ENCODE data around the gene PTPRN2.
"Not testable (repeated sequence)": the region's sequence is repeated elsewhere in the genome, so short reads cannot be mapped to it uniquely, and the experiment has no call there.

The PTPRN2 gene

DNA sequence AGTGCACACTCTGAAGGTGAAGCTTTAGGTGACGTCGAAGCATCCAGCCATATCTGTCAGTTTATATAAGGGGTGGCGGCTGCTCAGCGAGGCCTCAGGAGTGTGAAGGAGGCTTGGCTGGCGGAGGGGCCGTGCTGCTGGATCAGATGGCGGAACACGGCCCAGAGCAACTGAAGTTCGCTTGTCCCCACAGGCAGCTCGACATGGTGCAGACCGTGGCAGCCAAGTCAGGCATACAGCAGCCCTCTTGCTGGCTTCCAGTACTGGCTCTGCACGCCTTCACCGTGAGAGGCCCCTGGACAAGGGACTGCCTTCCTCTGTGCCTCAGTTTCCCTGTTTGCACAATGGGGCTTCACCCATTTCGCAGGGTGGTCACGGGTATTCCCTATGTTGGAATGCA, 807.3 kb downstream of the PTPRN2 start:
- no peak for DNase-seq
- TF ChIP-seq, protein P1, sequence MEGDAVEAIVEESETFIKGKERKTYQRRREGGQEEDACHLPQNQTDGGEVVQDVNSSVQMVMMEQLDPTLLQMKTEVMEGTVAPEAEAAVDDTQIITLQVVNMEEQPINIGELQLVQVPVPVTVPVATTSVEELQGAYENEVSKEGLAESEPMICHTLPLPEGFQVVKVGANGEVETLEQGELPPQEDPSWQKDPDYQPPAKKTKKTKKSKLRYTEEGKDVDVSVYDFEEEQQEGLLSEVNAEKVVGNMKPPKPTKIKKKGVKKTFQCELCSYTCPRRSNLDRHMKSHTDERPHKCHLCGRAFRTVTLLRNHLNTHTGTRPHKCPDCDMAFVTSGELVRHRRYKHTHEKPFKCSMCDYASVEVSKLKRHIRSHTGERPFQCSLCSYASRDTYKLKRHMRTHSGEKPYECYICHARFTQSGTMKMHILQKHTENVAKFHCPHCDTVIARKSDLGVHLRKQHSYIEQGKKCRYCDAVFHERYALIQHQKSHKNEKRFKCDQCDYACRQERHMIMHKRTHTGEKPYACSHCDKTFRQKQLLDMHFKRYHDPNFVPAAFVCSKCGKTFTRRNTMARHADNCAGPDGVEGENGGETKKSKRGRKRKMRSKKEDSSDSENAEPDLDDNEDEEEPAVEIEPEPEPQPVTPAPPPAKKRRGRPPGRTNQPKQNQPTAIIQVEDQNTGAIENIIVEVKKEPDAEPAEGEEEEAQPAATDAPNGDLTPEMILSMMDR (IDR thresholded peaks at IDR 0.05): no peak
- no peak overlapping the region for H3K4me3 Mint-ChIP-seq
- H3K9me3 Mint-ChIP-seq: peaks cover 4% of the 10 kb centered on the region
- peaks cover 28% of the 10 kb centered on the region for H3K27me3 Mint-ChIP-seq (ENCODE audit: low read depth, poor library complexity)
- no peak overlapping the region for H3K27ac Mint-ChIP-seq
- H3K36me3 Mint-ChIP-seq (ENCODE audit: low read depth): no peaks in the 10 kb centered on the region
- H3K4me1 Mint-ChIP-seq: peaks cover 17% of the 10 kb centered on the region

DNA sequence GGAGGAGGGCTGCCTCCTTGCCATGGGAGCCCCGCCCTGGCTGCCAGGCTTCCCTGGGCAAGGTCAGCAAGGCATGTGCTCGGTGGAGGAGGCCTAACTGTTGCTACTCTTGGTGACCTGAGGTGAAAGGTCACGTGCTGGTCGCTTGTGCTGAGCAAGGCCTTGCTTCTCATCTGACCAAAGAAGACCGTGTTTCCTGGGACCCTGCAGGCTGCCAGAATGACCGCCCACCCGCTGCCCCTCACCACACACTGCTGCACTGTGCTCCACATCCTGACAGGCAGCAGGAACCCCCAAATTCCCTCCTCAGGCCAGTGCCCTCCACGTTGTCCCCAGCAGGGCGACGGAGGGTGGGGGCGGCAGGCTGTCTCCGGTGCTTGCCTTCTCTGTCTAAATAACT, 808.4 kb downstream of the PTPRN2 start:
- peaks cover 4% of the 10 kb centered on the region for H3K9me3 Mint-ChIP-seq
- no peaks in the 10 kb centered on the region for H3K36me3 Mint-ChIP-seq (ENCODE audit: low read depth)
- no peak overlapping the region for H3K27ac Mint-ChIP-seq
- peaks cover 39% of the 10 kb centered on the region for H3K27me3 Mint-ChIP-seq (ENCODE audit: low read depth, poor library complexity)
- no peak for DNase-seq
- H3K4me1 Mint-ChIP-seq: peaks cover 17% of the 10 kb centered on the region
- TF ChIP-seq, protein P1 (IDR thresholded peaks at IDR 0.05): no peak
- H3K4me3 Mint-ChIP-seq: no peak overlapping the region

DNA sequence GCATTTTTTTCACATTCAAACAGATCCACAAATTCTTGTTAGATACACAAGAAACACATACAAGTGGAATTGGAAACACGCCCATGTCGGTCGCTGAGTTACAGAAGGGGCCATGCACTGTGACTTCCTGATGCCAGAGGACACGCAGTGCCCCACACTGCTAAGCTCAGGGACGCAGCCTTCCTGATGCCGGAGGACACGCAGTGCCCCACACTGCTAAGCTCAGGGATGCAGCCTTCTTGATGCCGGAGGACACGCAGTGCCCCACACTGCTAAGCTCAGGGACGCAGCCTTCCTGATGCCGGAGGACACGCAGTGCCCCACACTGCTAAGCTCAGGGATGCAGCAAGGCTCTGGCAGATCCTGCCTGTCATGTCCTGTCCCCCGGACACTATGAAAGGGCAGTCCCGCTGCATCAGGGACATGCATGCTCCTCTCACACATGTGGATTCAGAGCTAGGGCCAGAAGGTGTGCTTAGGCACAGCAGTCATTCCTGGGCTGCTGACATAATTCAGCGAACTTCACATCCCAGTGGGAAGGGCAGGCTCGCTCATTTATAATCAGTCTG, 810.3 kb downstream of the PTPRN2 start:
- H3K27ac Mint-ChIP-seq: peak overlapping the region; percentile 0

DNA sequence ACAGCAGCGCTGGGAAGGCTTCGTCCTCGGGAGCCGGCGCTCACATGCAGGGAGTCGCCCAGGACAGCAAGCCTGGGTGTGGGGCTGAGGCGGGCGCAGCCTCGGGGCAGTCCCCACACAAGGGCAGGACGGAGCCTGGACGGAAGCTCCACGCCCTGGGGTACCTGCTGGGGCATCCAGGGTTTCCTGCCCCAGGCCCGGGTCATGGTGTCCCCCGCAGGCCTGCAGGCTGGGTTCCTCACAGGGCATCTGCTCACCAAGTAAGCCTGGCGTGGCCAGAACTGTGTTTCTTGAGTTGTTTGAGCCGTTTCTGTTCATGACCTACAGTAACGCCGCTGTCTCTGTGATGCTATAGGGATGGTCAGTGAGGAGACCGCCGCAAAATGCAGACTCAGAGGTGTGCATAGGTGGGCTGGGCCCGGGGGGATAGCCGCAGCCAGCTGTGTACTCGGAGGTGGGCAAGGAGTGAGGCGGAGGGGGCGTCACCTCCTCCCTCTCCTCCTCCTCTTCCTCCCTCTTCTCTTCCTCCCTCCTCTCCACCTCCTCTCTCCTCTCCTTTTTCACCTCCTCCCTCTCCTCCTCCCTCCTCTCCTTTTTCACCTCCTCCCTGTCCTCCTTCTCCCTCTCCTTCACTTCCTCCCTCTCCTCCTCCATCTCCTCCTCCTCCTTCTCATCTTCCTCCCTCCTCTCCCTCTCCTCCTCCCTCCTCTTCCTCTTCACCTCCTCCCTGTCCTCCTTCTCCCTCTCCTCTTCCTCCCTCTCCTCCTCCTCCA, 811.9 kb downstream of the PTPRN2 start:
- peaks cover 9% of the 10 kb centered on the region for H3K36me3 Mint-ChIP-seq (ENCODE audit: low read depth)
- TF ChIP-seq, protein P1 (IDR thresholded peaks at IDR 0.05): no peak
- H3K4me1 Mint-ChIP-seq: peaks cover 24% of the 10 kb centered on the region
- no peak overlapping the region for H3K27ac Mint-ChIP-seq
- H3K4me3 Mint-ChIP-seq: no peak overlapping the region
- peaks cover 19% of the 10 kb centered on the region for H3K9me3 Mint-ChIP-seq
- H3K27me3 Mint-ChIP-seq (ENCODE audit: low read depth, poor library complexity): peaks cover 40% of the 10 kb centered on the region
- no peak for DNase-seq

More for the DNA sequence above, 810.3 kb downstream of the PTPRN2 start:
- H3K4me3 Mint-ChIP-seq; H3K36me3 Mint-ChIP-seq (ENCODE audit: low read depth); DNase-seq; H3K9me3 Mint-ChIP-seq: not testable (repeated sequence)
- Mint-ChIP-seq H3K27me3 (ENCODE audit: low read depth, poor library complexity) (peaks cover 40% of the 10 kb centered on the region), H3K4me1 (peaks cover 25% of the 10 kb centered on the region)

DNA sequence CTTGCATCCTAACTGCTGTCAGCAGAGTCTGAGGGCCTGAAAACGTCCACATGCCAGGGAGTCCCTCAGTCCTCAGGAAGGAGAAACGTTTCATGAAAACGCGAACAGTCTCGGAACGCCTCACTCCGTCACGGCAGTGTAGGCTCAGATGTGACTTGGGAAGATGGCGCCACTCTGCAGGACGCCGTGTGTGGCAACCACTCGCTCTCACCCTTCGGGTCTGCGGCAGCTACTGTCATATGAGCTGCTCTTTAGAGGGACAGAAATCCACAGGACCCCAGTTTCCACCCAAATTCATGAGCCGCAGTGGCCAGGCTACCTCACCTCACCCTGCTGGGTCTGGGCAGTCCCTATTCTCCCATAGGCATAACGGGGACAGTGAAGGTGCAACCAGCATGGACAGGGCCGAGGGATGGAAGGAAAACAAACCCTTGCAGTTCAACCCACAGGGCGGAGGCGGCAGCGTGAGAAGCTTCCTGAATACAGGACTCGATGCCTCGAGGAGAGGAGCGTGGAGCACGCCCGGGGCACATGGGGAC, 812.5 kb downstream of the PTPRN2 start:
- Mint-ChIP-seq H3K4me3 (no peak overlapping the region), H3K27me3 (ENCODE audit: low read depth, poor library complexity) (peaks cover 44% of the 10 kb centered on the region), H3K36me3 (ENCODE audit: low read depth) (peaks cover 9% of the 10 kb centered on the region), H3K4me1 (peaks cover 20% of the 10 kb centered on the region), H3K9me3 (peaks cover 19% of the 10 kb centered on the region), H3K27ac (no peak overlapping the region)
- DNase-seq: no peak
- TF ChIP-seq, protein P1 (IDR thresholded peaks at IDR 0.05): no peak

DNA sequence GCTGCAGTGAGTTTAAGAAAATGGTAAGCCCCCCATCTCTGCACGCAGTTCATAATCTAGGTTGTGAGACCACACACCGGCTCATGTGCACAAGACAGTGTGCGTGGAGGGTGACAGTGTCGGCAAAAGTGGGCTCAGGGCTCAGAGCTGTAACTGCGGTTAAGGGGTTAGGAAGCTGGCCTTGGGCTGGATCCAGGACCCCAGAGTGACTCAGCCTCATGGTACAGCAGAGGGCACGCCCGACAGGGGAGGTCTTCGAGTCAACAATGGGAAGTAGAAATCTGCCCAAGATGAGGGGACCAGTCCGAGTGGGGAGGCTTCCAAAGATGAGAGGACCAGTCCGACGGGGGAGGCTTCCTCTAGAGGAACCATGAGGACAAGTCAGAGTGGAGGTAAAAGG, 813.1 kb downstream of the PTPRN2 start:
- Mint-ChIP-seq H3K4me1 (peaks cover 14% of the 10 kb centered on the region), H3K27me3 (ENCODE audit: low read depth, poor library complexity) (peaks cover 46% of the 10 kb centered on the region)

More for the DNA sequence above, 813.1 kb downstream of the PTPRN2 start:
- TF ChIP-seq, protein P1 (IDR thresholded peaks at IDR 0.05): no peak
- Mint-ChIP-seq H3K36me3 (ENCODE audit: low read depth) (peaks cover 9% of the 10 kb centered on the region), H3K4me3 (no peak overlapping the region), H3K27ac (no peak overlapping the region), H3K9me3 (peaks cover 19% of the 10 kb centered on the region)
- DNase-seq: no peak

All from nephron progenitor cell (in vitro differentiated cells).